ENCODE measurements around the gene SLC5A10.

The SLC5A10 gene

GRCh38 chr17:18984273-18985114 is 32.5 kb downstream of the SLC5A10 start:
- no peak for DNase-seq (ENCODE audit: low read depth in 2 of 2)

- no peak for DNase-seq (ENCODE audit: low read depth in 2 of 2)
Observed at GRCh38 chr17:18985475-18985874, 33.5 kb downstream of the SLC5A10 start.

GRCh38 chr17:18986541-18987229 is 34.7 kb downstream of the SLC5A10 start:
- no peak for DNase-seq (ENCODE audit: low read depth in 2 of 2)

GRCh38 chr17:18987230-18987610 is 35.3 kb downstream of the SLC5A10 start:
- DNase-seq (ENCODE audit: low read depth in 2 of 2), result no peak

- DNase-seq (ENCODE audit: low read depth in 2 of 2), result no peak
Observed at GRCh38 chr17:18987862-18988545, 36.0 kb downstream of the SLC5A10 start.

- no peak for DNase-seq (ENCODE audit: low read depth in 2 of 2)
Observed at GRCh38 chr17:18988546-18989173, 36.7 kb downstream of the SLC5A10 start.

- DNase-seq (ENCODE audit: low read depth in 2 of 2), result no peak
Observed at GRCh38 chr17:18990331-18990730, 38.4 kb downstream of the SLC5A10 start.

- no peak for DNase-seq (ENCODE audit: low read depth in 2 of 2)
Observed at GRCh38 chr17:18991531-18992315, 39.8 kb downstream of the SLC5A10 start.

- DNase-seq (ENCODE audit: low read depth in 2 of 2), result no peak
Observed at GRCh38 chr17:18992454-18993130, 40.6 kb downstream of the SLC5A10 start.

- no peak for DNase-seq (ENCODE audit: low read depth in 2 of 2)
Observed at GRCh38 chr17:18993905-18994526, 42.1 kb downstream of the SLC5A10 start.

- DNase-seq (ENCODE audit: low read depth in 2 of 2), result no peak
Observed at GRCh38 chr17:18994631-18995030, 42.7 kb downstream of the SLC5A10 start.

GRCh38 chr17:18995220-18995619 is 43.3 kb downstream of the SLC5A10 start:
- DNase-seq (ENCODE audit: low read depth in 2 of 2), result no peak

- DNase-seq (ENCODE audit: low read depth in 2 of 2), result no peak
Observed at GRCh38 chr17:18996458-18996857, 44.5 kb downstream of the SLC5A10 start.

- no peak for DNase-seq (ENCODE audit: low read depth in 2 of 2)
Observed at GRCh38 chr17:18997650-18998196, 45.8 kb downstream of the SLC5A10 start.

GRCh38 chr17:18999394-18999793 is 47.4 kb downstream of the SLC5A10 start:
- DNase-seq (ENCODE audit: low read depth in 2 of 2), result no peak

- DNase-seq (ENCODE audit: low read depth in 2 of 2), result no peak
Observed at GRCh38 chr17:18999911-19000310, 47.9 kb downstream of the SLC5A10 start.

- DNase-seq (ENCODE audit: low read depth in 2 of 2), result no peak
Observed at GRCh38 chr17:19000531-19001325, 48.8 kb downstream of the SLC5A10 start.

GRCh38 chr17:19001907-19002590 is 50.1 kb downstream of the SLC5A10 start:
- DNase-seq (ENCODE audit: low read depth in 2 of 2), result no peak

Data from activated CD4-positive, alpha-beta T cell treated with anti-CD3 and anti-CD28 coated beads for 24 hours (primary cell).